SK-N-MC (cell line): ENCODE results near the gene ARHGAP26.

Source experiments
- DNase-seq: peaks from one replicate; pipeline ENCODE4 v3.0.0-alpha.2; 2011; ENCODE audit warnings: low read depth, low spot score
- H3K27ac ChIP-seq: fragments of 200-600 bp; sonication (generic); 2 replicates; pipeline ENCODE4 v1.5.1; 2016; ENCODE audit warnings: mixed run types
- H3K36me3 ChIP-seq: fragments of 200-600 bp; sonication (generic); 2 replicates; pipeline ENCODE4 v1.6.1; 2017; ENCODE audit warnings: antibody characterized with exemption, low read length, mixed read lengths; ENCODE audit not compliant: insufficient read depth
- H3K4me3 ChIP-seq: fragments of 200-600 bp; sonication (generic); 2 replicates; pipeline ENCODE4 v1.5.1; 2016
- H3K9ac ChIP-seq: fragments of 200-600 bp; sonication (generic); 2 replicates; pipeline ENCODE4 v1.8.0; 2017; ENCODE audit warnings: mixed run types, mixed read lengths; ENCODE audit not compliant: insufficient read length
- H3K9me3 ChIP-seq: fragments of 200-600 bp; sonication (generic); 2 replicates; pipeline ENCODE4 v1.6.1; 2017; ENCODE audit warnings: low read depth, mild to moderate bottlenecking, antibody characterized with exemption, low read length, moderate library complexity, mixed read lengths
- EZH2 ChIP-seq: fragments of 200-600 bp; sonication (generic); IDR thresholded peaks from one replicate; pipeline ENCODE4 v1.6.1; 2017; ENCODE audit warnings: antibody characterized with exemption
- FOXP2 ChIP-seq: optimal IDR thresholded peaks from 2 replicates; pipeline ENCODE3; 2011; ENCODE audit warnings: mild to moderate bottlenecking, moderate library complexity; ENCODE audit not compliant: insufficient read depth; ENCODE audit errors: extremely low read length, control extremely low read depth
- POLR2AphosphoS5 ChIP-seq: IDR thresholded peaks from 2 replicates; pipeline ENCODE4 v1.6.1; 2012; ENCODE audit warnings: mild to moderate bottlenecking, low read depth, low read length, borderline replicate concordance

Gene ARHGAP26

DNA sequence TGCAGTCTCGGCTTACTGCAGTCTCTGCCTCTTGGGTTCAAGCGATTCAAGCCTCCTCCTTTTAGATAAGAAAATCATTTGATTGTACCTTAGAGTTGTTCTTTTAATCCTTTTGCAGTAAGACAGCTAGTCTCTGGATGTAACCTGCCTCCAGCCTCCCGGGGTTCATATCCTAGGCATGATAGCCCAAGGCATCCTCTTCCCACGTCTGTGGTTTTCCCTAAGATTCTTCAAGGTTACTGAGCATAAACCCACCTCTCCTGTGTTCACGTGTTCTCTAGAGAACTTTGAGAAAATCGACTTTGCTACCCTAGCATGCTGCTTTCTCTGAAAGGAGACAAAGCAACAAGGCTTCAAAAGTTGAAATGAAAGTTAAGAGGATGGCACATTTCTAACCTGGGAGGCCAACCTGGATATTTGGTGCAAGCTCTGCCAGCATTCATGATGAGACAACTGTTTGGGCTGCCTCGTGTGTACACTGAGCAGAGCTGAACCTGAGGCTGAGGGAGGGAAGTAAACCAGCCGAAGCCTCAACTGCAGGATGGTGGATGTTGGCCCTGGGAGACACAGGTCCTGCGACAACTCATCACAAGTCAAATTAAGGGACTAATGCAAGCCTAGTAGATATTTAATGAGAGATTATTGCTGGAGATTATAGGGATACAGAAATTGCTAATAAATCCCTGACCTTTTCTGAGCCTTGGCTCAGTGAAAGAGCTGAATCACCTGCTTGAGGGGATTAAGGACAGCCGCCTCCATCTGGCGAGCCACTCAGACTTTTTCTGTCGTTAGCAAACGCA lies 261.8 kb downstream of the ARHGAP26 start:
- Histone ChIP-seq H3K27ac (no peak overlapping the region), H3K4me3 (no peak overlapping the region), H3K36me3 (no peaks in the 10 kb centered on the region), H3K9ac (no peak overlapping the region), H3K9me3 (no peaks in the 10 kb centered on the region)
- DNase-seq, result no peak
- no peak for TF ChIP-seq FOXP2
- no peak for TF ChIP-seq POLR2AphosphoS5
- no peak for TF ChIP-seq EZH2

DNA sequence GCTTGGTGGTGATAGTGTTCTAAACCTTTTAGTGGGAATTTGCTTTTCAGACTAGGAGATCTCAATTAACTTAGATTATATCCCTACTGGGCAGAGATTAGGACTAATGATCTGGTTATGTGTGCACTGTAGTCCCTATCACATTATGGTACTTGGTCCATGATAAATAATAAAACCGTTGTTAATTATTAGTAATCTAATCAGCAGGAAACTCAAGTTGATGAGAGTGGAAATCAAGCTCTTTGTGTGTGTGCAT lies 262.3 kb downstream of the ARHGAP26 start:
- Histone ChIP-seq H3K9me3 (no peaks in the 10 kb centered on the region), H3K4me3 (no peak overlapping the region), H3K36me3 (no peaks in the 10 kb centered on the region), H3K27ac (no peak overlapping the region), H3K9ac (no peak overlapping the region)
- DNase-seq, result no peak
- no peak for TF ChIP-seq FOXP2
- no peak for TF ChIP-seq POLR2AphosphoS5
- TF ChIP-seq EZH2, result no peak

DNA sequence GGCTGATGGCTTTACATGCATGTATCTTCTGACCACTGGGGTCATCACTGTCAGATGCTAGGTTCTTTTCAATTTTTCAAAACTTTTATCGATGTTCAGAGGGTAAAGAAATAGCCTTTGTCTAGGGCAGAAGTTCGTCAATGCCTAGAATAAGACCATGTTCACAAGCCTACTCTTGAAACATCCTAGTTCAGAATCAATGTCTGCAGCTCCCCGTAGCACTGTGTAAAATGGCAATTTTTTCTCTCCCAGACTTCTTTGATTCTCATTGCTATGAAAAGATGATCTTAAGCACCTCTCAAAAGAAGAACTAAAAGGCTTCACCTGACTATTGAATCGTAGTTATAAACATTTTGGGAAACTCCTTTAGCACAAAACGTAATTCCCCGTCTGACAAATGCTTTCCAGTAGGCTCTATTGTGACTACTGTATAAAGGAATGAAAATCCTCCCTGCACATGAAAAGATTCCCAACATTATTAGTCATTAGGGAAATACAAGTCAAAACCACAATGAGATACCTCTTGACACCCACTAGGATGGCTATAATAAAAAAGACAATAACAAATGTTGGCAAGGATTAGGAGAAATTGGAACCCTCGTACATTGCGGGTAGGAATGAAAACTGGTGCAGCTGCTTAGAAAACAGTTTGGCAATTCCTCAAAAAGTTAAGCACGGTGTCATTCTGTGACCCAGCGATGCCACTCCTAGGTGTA lies 263.5 kb downstream of the ARHGAP26 start:
- DNase-seq, result no peak
- H3K9me3 ChIP-seq, result no peaks in the 10 kb centered on the region
- TF ChIP-seq EZH2, result no peak
- TF ChIP-seq POLR2AphosphoS5, result no peak
- TF ChIP-seq FOXP2, result no peak

DNA sequence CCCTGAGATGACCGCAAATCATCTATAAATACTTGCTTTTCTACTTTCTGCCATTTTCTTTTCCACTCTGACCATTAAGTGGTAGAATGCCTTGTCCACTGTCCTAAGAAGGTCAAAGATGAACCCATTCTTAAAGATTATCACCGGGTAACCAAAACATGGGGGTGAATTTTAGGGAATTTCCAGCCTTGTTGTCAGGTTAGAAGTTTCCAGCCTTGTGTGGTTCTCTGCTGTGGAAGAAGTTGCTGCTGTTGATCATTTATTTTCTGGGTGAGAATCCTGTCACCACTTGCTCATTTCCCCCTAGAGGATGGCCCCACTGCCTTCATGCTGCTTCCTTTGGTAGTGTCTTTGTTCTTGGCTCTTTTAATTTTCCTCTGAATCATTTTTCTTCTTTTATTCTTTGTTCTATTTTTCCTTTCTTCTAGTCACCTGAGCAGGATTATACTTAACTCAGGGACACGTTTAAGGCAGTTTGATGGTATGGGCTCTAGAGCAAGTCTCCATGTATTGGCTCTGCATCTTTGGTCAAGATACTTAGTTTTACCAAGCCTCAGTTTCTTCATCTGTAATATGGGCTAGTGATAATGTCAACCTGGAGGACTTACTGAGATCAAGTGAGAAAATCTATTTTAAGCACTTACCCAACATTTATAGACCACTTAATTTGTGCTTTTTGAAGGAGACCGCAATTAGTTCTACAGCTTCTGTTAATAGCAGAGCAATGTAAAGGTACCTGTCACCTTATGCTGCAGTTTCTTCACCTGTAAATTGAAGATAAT lies 266.2 kb downstream of the ARHGAP26 start:
- H3K9me3 ChIP-seq, result no peaks in the 10 kb centered on the region
- H3K27ac ChIP-seq, result no peak overlapping the region
- H3K9ac ChIP-seq, result no peak overlapping the region
- DNase-seq, result no peak
- no peak for TF ChIP-seq POLR2AphosphoS5
- TF ChIP-seq FOXP2, result no peak
- TF ChIP-seq EZH2, result no peak
- H3K36me3 ChIP-seq, result no peaks in the 10 kb centered on the region
- no peak overlapping the region for H3K4me3 ChIP-seq

More for the DNA sequence above, 263.5 kb downstream of the ARHGAP26 start:
- Histone ChIP-seq H3K9ac (no peak overlapping the region), H3K27ac (no peak overlapping the region), H3K36me3 (no peaks in the 10 kb centered on the region), H3K4me3 (no peak overlapping the region)

DNA sequence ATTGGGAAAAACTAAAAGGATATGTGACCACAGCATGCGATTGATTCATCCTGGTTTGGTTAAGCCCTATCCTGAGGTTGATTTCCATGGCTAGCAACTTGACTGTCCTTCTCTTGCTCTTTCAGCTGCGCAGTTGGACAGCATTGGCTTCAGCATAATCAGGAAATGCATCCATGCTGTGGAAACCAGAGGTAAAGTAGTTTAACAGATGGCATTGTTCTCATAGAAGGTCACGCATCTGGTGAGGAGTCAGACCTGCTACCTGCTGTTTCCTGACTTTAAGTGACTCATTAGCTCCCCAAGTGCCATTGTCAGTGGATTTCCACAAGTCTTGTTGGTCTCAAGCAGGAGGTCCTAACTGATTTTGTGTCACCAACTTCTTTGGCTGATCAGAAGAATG lies 266.9 kb downstream of the ARHGAP26 start:
- Histone ChIP-seq H3K9ac (no peak overlapping the region), H3K4me3 (no peak overlapping the region), H3K9me3 (no peaks in the 10 kb centered on the region), H3K27ac (no peak overlapping the region), H3K36me3 (no peaks in the 10 kb centered on the region)
- no peak for DNase-seq
- TF ChIP-seq EZH2 (no peak), POLR2AphosphoS5 (no peak), FOXP2 (no peak)

DNA sequence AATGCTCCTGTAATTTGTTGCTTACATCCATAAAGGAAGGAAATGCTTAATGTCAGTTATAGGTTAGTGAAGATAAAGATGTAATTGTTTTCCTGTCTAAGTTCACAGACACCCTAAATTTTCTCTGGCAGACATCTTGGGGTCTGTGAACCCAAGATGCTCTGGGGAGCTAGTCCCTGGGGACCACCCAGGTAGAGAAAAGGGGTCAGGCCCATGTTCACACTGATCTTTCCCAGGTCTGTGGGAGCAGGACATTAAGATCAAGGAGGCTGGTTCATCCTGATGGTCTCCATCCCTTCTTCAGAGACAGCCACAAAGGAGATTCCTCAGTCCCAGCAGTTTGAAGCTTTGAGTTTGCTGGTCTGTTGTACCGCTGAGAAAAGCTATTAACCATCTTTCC lies 267.5 kb downstream of the ARHGAP26 start:
- H3K9ac ChIP-seq, result no peak overlapping the region
- no peak overlapping the region for H3K4me3 ChIP-seq
- H3K36me3 ChIP-seq, result no peaks in the 10 kb centered on the region
- H3K27ac ChIP-seq, result no peak overlapping the region
- no peaks in the 10 kb centered on the region for H3K9me3 ChIP-seq
- no peak for TF ChIP-seq POLR2AphosphoS5
- TF ChIP-seq EZH2, result no peak
- TF ChIP-seq FOXP2, result no peak
- DNase-seq, result no peak

DNA sequence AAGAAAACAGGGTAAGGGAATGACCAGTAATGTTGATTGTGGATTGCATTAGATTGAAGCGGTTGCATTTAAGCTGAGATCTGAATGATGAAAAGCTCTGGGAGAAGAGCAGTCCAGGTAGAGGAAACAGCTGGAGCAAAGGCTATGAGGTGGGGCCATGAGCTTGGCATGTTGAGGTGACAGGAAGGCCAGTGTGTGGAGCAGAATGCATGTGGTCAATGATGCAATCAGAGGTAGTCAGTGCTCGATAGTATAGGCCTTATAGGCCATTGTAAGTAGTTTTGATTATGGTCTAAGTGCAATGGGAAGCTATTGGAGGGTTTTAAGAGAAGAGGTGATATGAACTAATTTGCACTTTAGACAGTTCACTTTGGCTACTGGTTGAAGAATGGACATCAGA lies 270.4 kb downstream of the ARHGAP26 start:
- TF ChIP-seq FOXP2, result no peak
- no peak for TF ChIP-seq EZH2
- TF ChIP-seq POLR2AphosphoS5, result no peak
- Histone ChIP-seq H3K9me3 (no peaks in the 10 kb centered on the region), H3K9ac (no peak overlapping the region), H3K4me3 (no peak overlapping the region), H3K36me3 (no peaks in the 10 kb centered on the region), H3K27ac (no peak overlapping the region)
- DNase-seq, result no peak

DNA sequence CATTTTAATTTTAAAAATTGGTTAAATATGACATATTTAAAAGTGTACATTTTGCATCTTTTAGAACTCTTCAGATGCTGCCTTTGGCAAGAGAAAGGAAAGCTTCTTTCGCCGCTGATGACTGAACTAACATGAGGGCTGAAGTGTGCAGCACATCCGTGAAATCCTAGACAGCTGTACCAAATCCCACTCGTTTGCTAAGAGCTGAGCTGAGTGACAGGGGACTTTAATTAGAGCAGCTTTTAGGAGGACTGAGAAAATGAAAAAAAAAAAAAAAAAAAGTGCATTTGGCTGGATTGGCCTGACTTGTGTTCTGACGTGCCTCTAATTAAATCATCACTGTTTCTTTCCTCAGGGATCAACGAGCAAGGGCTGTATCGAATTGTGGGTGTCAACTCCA lies 271.3 kb downstream of the ARHGAP26 start:
- DNase-seq, result no peak
- H3K27ac ChIP-seq, result no peak overlapping the region
- H3K4me3 ChIP-seq, result no peak overlapping the region
- no peak for TF ChIP-seq EZH2
- H3K9ac ChIP-seq, result no peak overlapping the region
- H3K9me3 ChIP-seq, result no peaks in the 10 kb centered on the region
- H3K36me3 ChIP-seq, result no peaks in the 10 kb centered on the region
